CD14-positive monocyte (primary cell): ENCODE measurements around the gene MED10. TPM values are rescaled to one million over a fixed set of nuclear protein-coding genes. Genes with fewer than 3 reads are reported as not detected.

Source experiments
- DNase-seq, 3 donors: peaks; one replicate each; pipeline ENCODE4 v3.0.0-alpha.2; 2011 to 2022
- H2AFZ ChIP-seq: 2 replicates; pipeline ENCODE4 v1.6.0; 2012; ENCODE audit warnings: mild to moderate bottlenecking, low read depth, low read length, inconsistent platforms; ENCODE audit not compliant: insufficient read depth, poor library complexity, severe bottlenecking
- H3K27ac ChIP-seq, 2 donors: 1 replicate in 1 of 2; 2 replicates in 1 of 2; pipeline ENCODE4 v1.5.1; 2012 to 2013; ENCODE audit warnings: low read length in 2 of 2, control low read depth in 1 of 2, inconsistent platforms in 1 of 2, low read depth in 1 of 2, mild to moderate bottlenecking in 1 of 2
- H3K27me3 ChIP-seq, 2 donors: one replicate each; pipeline versions ENCODE4 v1.6.0 to v1.6.1; 2011 to 2013; ENCODE audit warnings: low read length in 2 of 2; ENCODE audit not compliant: control insufficient read depth in 2 of 2, insufficient read depth in 2 of 2
- H3K36me3 ChIP-seq, 2 donors: replicated peaks in 1 of 2; 1 replicate in 1 of 2; 2 replicates in 1 of 2; pipeline versions ENCODE4 v1.5.1 to v1.6.1; 2012 to 2013; ENCODE audit warnings: low read length in 2 of 2, control low read depth in 1 of 2, inconsistent platforms in 1 of 2, mild to moderate bottlenecking in 1 of 2; ENCODE audit not compliant: insufficient read depth in 2 of 2, control insufficient read depth in 1 of 2
- H3K4me1 ChIP-seq, 2 donors: 1 replicate in 1 of 2; 2 replicates in 1 of 2; pipeline versions ENCODE4 v1.5.1 to v1.6.1; 2012 to 2013; ENCODE audit warnings: low read length in 2 of 2, control low read depth in 1 of 2, inconsistent platforms in 1 of 2, mild to moderate bottlenecking in 1 of 2, moderate library complexity in 1 of 2; ENCODE audit not compliant: insufficient read depth in 2 of 2, control insufficient read depth in 1 of 2
- H3K4me2 ChIP-seq: replicated peaks from 2 replicates; pipeline ENCODE3; 2012; ENCODE audit warnings: low read length, moderate library complexity, mild to moderate bottlenecking; ENCODE audit not compliant: poor library complexity, severe bottlenecking; ENCODE audit errors: extremely low read depth
- H3K4me3 ChIP-seq, 3 experiments: fragments of 200-600 bp in 1 of 3; sonication (generic) in 1 of 3; replicated peaks in 1 of 3; 1 replicate in 2 of 3; 2 replicates in 1 of 3; pipeline ENCODE4 v1.5.1; 2011 to 2013; ENCODE audit warnings: low read length in 3 of 3, mild to moderate bottlenecking in 3 of 3, control low read depth in 2 of 3, low read depth in 2 of 3, inconsistent platforms in 1 of 3, moderate library complexity in 1 of 3
- H3K79me2 ChIP-seq: 2 replicates; pipeline ENCODE4 v1.6.0; 2012; ENCODE audit warnings: mild to moderate bottlenecking, control low read depth, inconsistent platforms, low read length, moderate library complexity; ENCODE audit not compliant: insufficient read depth
- H3K9ac ChIP-seq: 2 replicates; pipeline ENCODE4 v1.6.0; 2017; ENCODE audit warnings: low read length, mild to moderate bottlenecking; ENCODE audit not compliant: insufficient read depth, poor library complexity, severe bottlenecking
- H3K9me3 ChIP-seq, 2 donors: replicated peaks in 1 of 2; 1 replicate in 1 of 2; 2 replicates in 1 of 2; pipeline versions ENCODE4 v1.5.1 to v1.6.1; 2012 to 2013; ENCODE audit warnings: low read length in 2 of 2, control low read depth in 1 of 2; ENCODE audit not compliant: control insufficient read depth in 1 of 2, insufficient read depth in 1 of 2
- H4K20me1 ChIP-seq: 2 replicates; pipeline ENCODE4 v1.6.0; 2012; ENCODE audit warnings: mild to moderate bottlenecking, low read length, control low read depth, moderate library complexity; ENCODE audit not compliant: insufficient read depth
- H3K27ac Mint-ChIP-seq, 7 donors: one replicate each; pipeline ENCODE4 v1.8.0; 2020; ENCODE audit warnings: mild to moderate bottlenecking in 7 of 7, mixed read lengths in 7 of 7, moderate library complexity in 6 of 7, inconsistent platforms in 2 of 7
- H3K27me3 Mint-ChIP-seq, 3 donors: one replicate each; pipeline ENCODE4 v1.8.0; 2021 to 2022; ENCODE audit warnings: low read depth in 3 of 3, mild to moderate bottlenecking in 3 of 3, mixed read lengths in 3 of 3, moderate library complexity in 3 of 3, inconsistent platforms in 1 of 3
- H3K36me3 Mint-ChIP-seq, 2 donors: one replicate each; pipeline ENCODE4 v1.8.0; 2020; ENCODE audit warnings: mixed read lengths in 2 of 2, inconsistent platforms in 1 of 2, mild to moderate bottlenecking in 1 of 2
- H3K4me1 Mint-ChIP-seq: one replicate; pipeline ENCODE4 v1.8.0; 2020; ENCODE audit warnings: mild to moderate bottlenecking, mixed read lengths
- H3K4me3 Mint-ChIP-seq, 2 donors: one replicate each; pipeline ENCODE4 v1.8.0; 2020; ENCODE audit warnings: mild to moderate bottlenecking in 2 of 2, mixed read lengths in 2 of 2, moderate library complexity in 1 of 2
- H3K9me3 Mint-ChIP-seq, 7 donors: one replicate each; pipeline ENCODE4 v1.8.0; 2020 to 2022; ENCODE audit warnings: mixed read lengths in 7 of 7, mild to moderate bottlenecking in 6 of 7, moderate library complexity in 6 of 7, inconsistent platforms in 2 of 7
- WGBS: methylation state at CpG from one replicate; pipeline ENCODE4 v1.1.5; 2013; ENCODE audit warnings: missing lambda C conversion rate; ENCODE audit not compliant: insufficient coverage; 5-methylcytosine and 5-hydroxymethylcytosine counted together
- intact Hi-C, 2 donors: fragments of 100-400 bp; cut with micrococcal nuclease; formaldehyde crosslinking; loops; one replicate each; pipeline versions ENCODE4 v1.15.0 to v1.15.1; 2023
- polyA plus RNA-seq, 3 donors: library from polyadenylated mRNA; depleted of rRNA in 1 of 3; unstranded in 2 of 3; stranded (reverse) in 1 of 3; fragments of 300-500 nt in 2 of 3; fragments of >200 nt in 1 of 3; fragmentation: Illumina TruSeq in 2 of 3; gene quantifications; 1 replicate in 2 of 3; 2 replicates in 1 of 3; pipeline ENCODE4 v1.2.3, GENCODE V29; 2012 to 2021
- TF ChIP-seq, protein P1 (sequence below): fragments of 200-600 bp; IDR thresholded peaks from one replicate; pipeline ENCODE4 v1.8.0; 2022; ENCODE audit warnings: antibody characterized with exemption, mild to moderate bottlenecking

MED10 gene
- polyA plus RNA-seq, 3 donors, result 27.6 to 47.8 (median 47.3) TPM

- Mint-ChIP-seq H3K36me3 (peaks cover 23% of the 10 kb centered on the region in 2 donors), H3K9me3 (peaks cover 0 to 2% (median 0%) of the 10 kb centered on the region in 7 donors), H3K27me3 (peaks cover 8 to 21% (median 18%) of the 10 kb centered on the region in 3 donors), H3K27ac (no peak overlapping the region), H3K4me1 (peaks cover 24% of the 10 kb centered on the region), H3K4me3 (peak overlapping the region in 1 of 2 donors; percentile 100)
- TF ChIP-seq, protein P1, sequence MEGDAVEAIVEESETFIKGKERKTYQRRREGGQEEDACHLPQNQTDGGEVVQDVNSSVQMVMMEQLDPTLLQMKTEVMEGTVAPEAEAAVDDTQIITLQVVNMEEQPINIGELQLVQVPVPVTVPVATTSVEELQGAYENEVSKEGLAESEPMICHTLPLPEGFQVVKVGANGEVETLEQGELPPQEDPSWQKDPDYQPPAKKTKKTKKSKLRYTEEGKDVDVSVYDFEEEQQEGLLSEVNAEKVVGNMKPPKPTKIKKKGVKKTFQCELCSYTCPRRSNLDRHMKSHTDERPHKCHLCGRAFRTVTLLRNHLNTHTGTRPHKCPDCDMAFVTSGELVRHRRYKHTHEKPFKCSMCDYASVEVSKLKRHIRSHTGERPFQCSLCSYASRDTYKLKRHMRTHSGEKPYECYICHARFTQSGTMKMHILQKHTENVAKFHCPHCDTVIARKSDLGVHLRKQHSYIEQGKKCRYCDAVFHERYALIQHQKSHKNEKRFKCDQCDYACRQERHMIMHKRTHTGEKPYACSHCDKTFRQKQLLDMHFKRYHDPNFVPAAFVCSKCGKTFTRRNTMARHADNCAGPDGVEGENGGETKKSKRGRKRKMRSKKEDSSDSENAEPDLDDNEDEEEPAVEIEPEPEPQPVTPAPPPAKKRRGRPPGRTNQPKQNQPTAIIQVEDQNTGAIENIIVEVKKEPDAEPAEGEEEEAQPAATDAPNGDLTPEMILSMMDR, result no peak
- Histone ChIP-seq H3K4me3 (peak overlapping the region in 1 of 3 experiments; percentile 93), H3K27me3 (peaks cover 6 to 11% of the 10 kb centered on the region in 2 donors), H3K36me3 (peaks cover 26 to 28% of the 10 kb centered on the region in 2 donors), H4K20me1 (peaks cover 36% of the 10 kb centered on the region), H3K27ac (no peak overlapping the region), H2AFZ (peak overlapping the region; percentile 92), H3K9me3 (no peaks in the 10 kb centered on the region), H3K9ac (no peak overlapping the region), H3K79me2 (peaks cover 36% of the 10 kb centered on the region), H3K4me1 (peaks cover 15 to 21% of the 10 kb centered on the region in 2 donors), H3K4me2 (peak overlapping the region; percentile 80)
- intact Hi-C loops, result loop anchor here (10.0 kb wide), 2 partner anchors 366 to 1496 kb away; no protein-coding TSS in a partner anchor
- WGBS, result no CpG with 5 or more reads among the region's 4 CpGs
- no peak for DNase-seq
Measured at GRCh38 chr5:6379246-6379645, 899 bp upstream of the MED10 start.

- Mint-ChIP-seq H3K4me1 (peaks cover 24% of the 10 kb centered on the region), H3K9me3 (peaks cover 0 to 2% (median 0%) of the 10 kb centered on the region in 7 donors), H3K4me3 (peak overlapping the region; percentile 99 to 100), H3K27ac (peak overlapping the region; percentile 89 to 97 (median 95)), H3K27me3 (peaks cover 8 to 18% (median 16%) of the 10 kb centered on the region in 3 donors), H3K36me3 (peaks cover 28% of the 10 kb centered on the region in 2 donors)
- peak overlapping the region; percentile 90 for H3K9ac ChIP-seq
- H3K9me3 ChIP-seq, result no peaks in the 10 kb centered on the region
- H4K20me1 ChIP-seq, result peaks cover 38% of the 10 kb centered on the region
- peak overlapping the region in 1 of 2 donors; percentile 86 for H3K27ac ChIP-seq
- peaks cover 31 to 33% of the 10 kb centered on the region in 2 donors for H3K36me3 ChIP-seq
- H3K4me3 ChIP-seq, result peak overlapping the region; percentile 79 to 98 (median 93)
- peaks cover 6 to 10% of the 10 kb centered on the region in 2 donors for H3K27me3 ChIP-seq
- WGBS, result 1% methylated on average over 7 of the region's 8 CpGs
- peaks cover 15 to 21% of the 10 kb centered on the region in 2 donors for H3K4me1 ChIP-seq
- peak overlapping the region; percentile 92 for H2AFZ ChIP-seq
- peaks cover 36% of the 10 kb centered on the region for H3K79me2 ChIP-seq
- TF ChIP-seq, protein P1, result no peak
- intact Hi-C loops, result loop anchor here (10.0 kb wide), 2 partner anchors 366 to 1496 kb away; no protein-coding TSS in a partner anchor
- H3K4me2 ChIP-seq, result peak overlapping the region; percentile 80
- DNase-seq, result no peak
Measured at GRCh38 chr5:6378766-6379103, 388 bp upstream of the MED10 start.
